ENCODE measurements around the gene ASB15.
A peak's percentile ranks its signal among the peaks of the same experiment; 100 is the strongest.
"Not testable (repeated sequence)": the region's sequence is repeated elsewhere in the genome, so short reads cannot be mapped to it uniquely, and the experiment has no call there.

ASB15 gene

DNA sequence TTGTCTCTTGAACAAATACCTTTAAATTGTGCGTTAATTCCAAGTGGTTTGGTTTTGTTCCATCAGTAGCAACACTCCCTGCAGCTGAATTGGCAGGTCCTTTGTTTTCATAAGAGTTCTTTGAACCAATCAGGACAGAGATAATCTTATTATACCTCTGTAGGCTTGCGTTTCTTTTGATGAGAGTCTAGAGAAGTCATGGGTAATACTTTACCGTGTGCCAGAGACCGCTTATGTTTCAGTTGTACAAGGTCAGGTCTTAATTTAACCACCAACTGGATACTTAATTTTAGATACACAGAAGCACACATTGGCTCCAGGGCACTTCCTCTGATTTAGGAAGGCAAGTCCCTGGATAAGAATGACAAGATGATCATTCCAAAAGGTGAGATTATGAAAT is at the start of gene ASB15:
Gene ASB15, plus strand, starts transcription at position 292 of the 400 bp plus-strand sequence. CDS start 12,682 bp downstream, outside the sequence.
- DNase-seq, result no peak

- not testable (repeated sequence) for DNase-seq
Observed at GRCh38 chr7:123552134-123552533, 49.5 kb upstream of the ASB15 start.

DNA sequence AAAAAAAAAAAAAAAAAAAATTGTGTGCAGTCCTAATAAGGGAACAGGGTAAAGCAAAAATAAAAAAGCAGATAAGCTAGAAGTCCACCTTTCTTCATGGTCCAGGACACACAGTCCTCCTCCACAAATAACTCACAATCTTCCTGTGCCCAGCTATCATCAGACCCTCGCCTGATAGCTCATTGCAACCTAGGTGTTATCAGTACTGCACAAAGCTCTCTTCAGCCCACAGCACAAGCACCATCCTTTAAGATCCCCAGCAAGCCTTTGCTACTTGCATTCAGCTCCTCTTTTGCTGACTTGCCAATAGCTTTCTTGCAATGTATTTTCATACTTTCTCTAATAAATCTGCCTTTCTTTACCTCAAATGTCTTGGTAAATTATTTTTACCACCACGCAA is 49.0 kb upstream of the ASB15 start:
- DNase-seq, result no peak

DNA sequence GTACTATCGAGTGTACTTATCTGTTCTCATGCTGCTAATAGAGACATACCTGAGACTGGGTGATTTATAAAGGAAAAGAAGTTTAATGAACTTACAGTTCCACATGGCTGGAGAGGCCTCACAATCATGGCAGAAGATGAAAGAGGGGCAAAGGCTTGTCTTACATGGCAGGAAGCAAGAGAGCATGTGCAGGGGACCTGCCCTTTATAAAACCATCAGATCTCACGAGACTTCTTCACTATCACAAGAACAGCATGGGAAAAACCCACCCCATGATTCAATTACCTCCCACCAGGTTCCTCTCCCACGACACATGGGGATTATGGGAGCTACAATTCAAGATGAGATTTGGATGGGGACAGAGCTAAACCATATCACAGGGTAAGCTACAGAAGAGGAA is 48.5 kb upstream of the ASB15 start:
- no peak for DNase-seq

DNA sequence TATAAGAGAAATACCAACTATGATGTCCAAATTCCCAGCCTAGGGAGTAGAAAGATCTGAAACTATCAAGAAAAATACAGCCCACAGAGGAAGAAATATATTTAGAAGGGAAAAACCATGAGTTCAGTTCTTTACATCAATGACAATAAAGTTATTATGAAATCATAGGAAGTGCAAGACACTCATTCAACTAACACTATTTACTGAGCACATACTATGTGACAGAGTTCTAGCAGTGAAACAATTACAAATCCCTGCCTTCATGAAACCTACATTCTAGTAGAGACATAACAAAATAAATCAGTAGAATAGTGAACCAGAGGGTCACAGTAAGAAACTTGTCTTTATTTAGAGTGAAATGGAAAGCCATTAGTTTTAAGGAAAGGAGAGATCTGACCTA is 46.1 kb upstream of the ASB15 start:
- no peak for DNase-seq

- DNase-seq, result no peak
Observed at GRCh38 chr7:123557016-123557397, 44.6 kb upstream of the ASB15 start.

DNA sequence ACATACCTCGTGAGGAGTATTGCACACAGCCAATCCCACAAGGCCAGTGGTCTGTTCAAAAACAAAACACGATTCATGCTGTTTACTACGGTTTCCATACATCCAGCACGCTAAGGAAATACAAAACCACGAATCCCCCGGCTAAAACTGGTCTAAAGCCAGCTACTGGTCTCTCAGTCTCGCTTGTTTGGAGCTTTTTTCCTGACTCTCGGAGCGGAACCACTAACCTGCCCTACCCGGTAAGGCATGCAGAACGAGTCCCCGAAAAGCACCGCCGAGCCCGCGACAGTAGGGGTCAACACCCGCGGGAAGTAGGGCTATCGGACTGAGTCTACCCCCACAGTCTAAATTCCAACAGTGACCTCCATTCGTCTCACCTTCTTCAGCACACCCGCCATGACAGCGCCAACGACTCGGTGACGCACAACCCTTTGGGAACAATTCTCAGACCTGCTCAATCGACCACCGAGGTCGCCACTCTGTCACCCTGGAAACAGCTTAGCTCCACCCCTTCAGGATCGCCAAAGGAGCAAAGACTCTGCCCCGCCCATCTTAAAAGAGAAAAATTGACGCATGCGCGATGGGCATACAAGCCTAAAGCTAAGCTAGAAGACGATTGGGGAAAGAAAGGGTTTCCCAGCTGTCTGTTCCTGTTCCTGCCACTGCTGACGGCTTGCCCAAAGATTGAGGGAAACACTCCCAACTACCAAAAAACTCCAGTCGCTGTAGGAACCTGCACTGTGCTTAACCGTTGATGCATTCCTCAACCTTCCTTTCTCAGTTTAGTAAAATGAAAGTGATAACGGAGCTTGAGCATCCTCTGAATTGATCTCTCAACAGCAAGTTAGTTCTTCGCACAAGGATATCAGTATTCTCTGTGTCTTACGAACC is 44.0 kb upstream of the ASB15 start, which contains the start of gene NDUFA5:
Gene NDUFA5, minus strand, starts transcription at position 421 of the 891 bp plus-strand sequence. Its CDS starts 23 bp downstream, at position 398.
- peak; percentile 98 for DNase-seq

- no peak for DNase-seq
Observed at GRCh38 chr7:123558289-123558874, 43.2 kb upstream of the ASB15 start.

GRCh38 chr7:123562121-123562520 is 39.5 kb upstream of the ASB15 start:
- no peak for DNase-seq

- DNase-seq, result no peak
Observed at GRCh38 chr7:123569352-123570010, 32.1 kb upstream of the ASB15 start.

GRCh38 chr7:123570390-123571182 is 31.0 kb upstream of the ASB15 start:
- DNase-seq, result no peak

DNA sequence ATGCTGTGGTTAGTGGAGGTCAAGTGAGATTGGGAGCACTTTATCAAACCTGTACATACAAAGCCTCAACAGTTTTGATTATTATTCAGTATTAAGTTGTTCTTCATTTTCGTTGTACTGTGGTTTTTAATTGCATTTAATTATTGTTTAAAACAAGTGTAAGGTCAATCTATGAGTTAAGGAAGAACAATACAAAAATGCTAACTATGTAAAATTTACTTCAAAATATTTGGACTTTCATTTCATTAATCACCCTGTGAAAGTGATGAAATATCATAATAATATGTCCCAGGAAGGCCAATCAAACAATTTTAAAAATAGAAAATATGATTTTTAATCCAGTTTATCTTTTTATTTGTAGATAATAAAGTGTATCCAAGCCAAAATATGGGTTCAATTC is 30.4 kb upstream of the ASB15 start:
- no peak for DNase-seq

- DNase-seq, result no peak
Observed at GRCh38 chr7:123571684-123572083, 29.9 kb upstream of the ASB15 start.

GRCh38 chr7:123573341-123573740 is 28.3 kb upstream of the ASB15 start:
- DNase-seq, result no peak

- DNase-seq, result no peak
Observed at GRCh38 chr7:123573896-123574467, 27.6 kb upstream of the ASB15 start.

GRCh38 chr7:123579416-123579815 is 22.2 kb upstream of the ASB15 start:
- no peak for DNase-seq

DNA sequence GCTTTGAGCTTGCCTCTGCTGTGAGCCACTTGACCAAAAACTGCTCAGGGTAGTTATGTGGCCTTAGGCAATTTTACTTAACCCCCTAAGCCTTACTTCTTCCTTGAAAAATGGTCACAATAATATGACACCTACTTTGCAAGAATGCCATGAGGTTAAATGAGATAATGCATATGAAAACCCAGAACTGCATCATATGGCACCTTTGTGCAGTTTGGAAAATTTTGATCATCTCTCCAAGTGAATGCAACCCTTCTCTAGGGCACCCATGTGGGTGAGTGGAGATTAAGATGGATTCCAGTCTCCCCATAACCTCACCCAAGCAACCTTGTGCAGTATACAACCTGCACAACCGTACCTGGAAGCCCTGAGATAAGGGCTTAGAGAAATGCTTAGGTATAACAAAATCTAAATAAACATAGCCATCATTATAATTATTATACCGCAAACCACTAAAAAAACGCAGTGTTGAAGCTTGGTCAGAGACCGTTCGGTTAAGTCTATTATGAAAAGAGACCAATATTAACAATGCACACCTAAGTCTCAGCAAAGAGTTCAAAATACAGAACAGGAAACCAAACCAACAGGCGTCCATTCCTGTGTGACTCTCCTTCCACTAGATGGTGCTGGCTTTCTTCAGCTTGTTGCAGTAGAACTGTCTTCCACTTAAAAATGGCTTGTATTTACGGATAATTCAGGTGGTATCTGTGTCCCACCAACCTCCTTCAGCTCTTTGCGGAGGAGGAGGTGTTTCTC is 21.0 kb upstream of the ASB15 start:
- peak; percentile 21 for DNase-seq

DNA sequence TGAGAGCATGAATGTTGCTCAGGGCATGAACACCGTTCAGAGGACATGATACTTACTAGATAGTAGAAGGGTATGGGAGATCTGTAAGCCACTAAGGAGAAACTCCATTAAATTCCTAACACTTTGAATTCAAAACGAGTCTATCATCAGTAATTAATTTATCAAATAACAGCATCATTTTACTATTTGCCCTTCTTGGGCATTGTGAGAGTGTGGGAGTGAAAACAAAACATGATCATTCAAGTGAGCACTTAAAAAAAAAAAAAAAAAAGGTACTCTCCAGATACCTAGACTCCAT is 20.5 kb upstream of the ASB15 start:
- DNase-seq, result no peak

GRCh38 chr7:123583821-123584220 is 17.8 kb upstream of the ASB15 start:
- DNase-seq, result no peak

DNA sequence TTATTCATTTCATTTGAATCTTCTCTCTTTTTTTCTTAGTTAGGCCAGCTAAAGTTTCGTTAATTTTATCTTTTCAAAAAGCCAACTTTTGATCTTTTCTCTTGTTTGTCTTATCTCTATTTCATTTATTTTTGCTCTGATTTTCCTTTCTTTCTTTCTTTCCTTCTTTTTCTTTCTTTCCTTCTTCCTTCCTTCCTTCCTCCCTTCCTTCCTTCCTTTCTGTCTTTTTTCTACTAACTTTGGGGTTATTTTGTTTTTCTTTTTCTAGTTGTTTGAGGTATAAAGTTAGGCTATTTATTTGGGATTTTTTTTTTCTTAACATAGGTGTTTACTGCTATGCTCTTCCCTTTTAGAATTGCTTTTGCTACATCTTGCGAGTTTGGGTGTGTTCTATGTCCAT is 13.2 kb upstream of the ASB15 start:
- no peak for DNase-seq

DNA sequence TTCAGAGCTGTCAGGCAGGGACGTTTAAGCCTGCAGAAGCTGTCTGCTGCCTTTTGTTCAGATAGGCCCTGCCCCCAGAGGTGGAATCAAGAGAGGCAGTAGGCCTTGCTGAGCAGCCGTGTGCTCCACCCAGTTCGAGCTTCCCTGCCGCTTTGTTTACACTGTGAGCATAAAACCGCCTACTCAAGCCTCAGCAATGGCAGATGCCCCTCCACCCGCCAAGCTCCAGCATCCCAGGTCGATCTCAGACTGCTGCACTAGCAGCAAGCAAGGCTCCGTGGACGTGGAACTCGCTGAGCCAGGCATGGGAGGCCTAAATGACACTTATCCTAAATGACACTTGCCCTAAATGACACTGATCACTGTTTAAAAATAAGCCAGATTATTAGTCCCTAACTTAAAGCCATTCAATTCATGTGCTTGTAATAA is 6.8 kb upstream of the ASB15 start:
- DNase-seq, result no peak

- DNase-seq, result no peak
Observed at GRCh38 chr7:123598657-123599056, 3.0 kb upstream of the ASB15 start.
